RWPE1 (cell line): ENCODE measurements around the gene KLHDC8A.

Experiments
- CTCF ChIA-PET: fragments of 350-600 bp; sonication (Branson Sonifier 250); formaldehyde crosslinking; extraction: SDS; loops from one replicate; lab custom pipeline; 2021; lab: Yijun Ruan, JAX
- POLR2A ChIA-PET: fragments of 400-600 bp; formaldehyde crosslinking; extraction: SDS; loops from one replicate; lab custom pipeline; 2020; ENCODE audit warnings: antibody characterized with exemption; ENCODE audit not compliant: low non-redundant PET; lab: Yijun Ruan, JAX
- DNase-seq: peaks from one replicate; pipeline ENCODE4 v3.0.0; 2012; ENCODE audit warnings: low spot score
- H3K27ac ChIP-seq: fragments of 450-650 bp; 2 replicates; pipeline ENCODE4 v1.5.1; 2017
- TF ChIP-seq, protein P1 (sequence below): fragments of 450-650 bp; conservative IDR thresholded peaks from 2 replicates; pipeline ENCODE4 v1.5.1; 2017; ENCODE audit warnings: low read depth, mild to moderate bottlenecking

KLHDC8A gene

DNA sequence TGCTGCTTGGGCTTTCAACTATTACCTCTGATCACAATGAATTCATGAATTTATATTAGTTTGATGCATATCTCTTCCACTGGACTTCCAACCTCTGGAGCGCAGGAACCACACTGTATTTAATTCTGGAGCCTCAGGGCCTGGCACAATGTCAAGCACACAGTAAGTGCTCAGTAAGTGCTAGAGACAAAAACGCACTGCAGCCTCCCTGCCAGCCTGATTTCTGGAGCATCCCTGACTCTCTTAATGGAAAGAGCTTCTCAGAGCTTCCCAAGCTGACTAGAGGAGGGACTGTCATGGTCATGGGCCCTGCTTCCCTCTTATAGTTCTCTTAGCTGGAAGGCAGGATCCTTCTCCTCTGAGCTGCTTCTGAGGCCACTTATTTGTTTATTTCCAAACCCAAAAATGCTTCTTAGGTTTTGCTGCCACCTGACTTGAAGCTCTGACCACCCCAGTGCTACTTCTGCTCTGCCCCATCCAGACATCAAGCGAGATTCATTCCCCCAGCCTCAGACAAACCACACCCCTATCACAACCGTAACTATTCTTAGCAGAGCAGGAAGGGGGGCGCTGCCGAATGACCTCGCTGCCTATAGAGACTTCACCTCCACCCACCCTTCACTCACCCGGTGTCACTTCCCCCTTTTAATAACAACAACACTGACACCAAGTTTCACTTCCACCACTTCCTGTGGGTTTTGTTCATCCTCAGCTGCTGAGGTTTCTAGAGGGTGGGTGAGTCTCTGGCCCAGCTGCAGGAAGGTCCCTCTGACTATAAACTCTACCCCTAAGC, 68.8 kb downstream of the KLHDC8A start:
- H3K27ac ChIP-seq: peak overlapping the region; percentile 45
- no peak for DNase-seq
- ChIA-PET CTCF (interaction anchor here (1.2 to 1.9 kb wide), 2 partner anchors 15 to 38 kb away, joined by 3 to 6 read pairs; no protein-coding TSS in a partner anchor), POLR2A (no interaction called here)
- TF ChIP-seq, protein P1, sequence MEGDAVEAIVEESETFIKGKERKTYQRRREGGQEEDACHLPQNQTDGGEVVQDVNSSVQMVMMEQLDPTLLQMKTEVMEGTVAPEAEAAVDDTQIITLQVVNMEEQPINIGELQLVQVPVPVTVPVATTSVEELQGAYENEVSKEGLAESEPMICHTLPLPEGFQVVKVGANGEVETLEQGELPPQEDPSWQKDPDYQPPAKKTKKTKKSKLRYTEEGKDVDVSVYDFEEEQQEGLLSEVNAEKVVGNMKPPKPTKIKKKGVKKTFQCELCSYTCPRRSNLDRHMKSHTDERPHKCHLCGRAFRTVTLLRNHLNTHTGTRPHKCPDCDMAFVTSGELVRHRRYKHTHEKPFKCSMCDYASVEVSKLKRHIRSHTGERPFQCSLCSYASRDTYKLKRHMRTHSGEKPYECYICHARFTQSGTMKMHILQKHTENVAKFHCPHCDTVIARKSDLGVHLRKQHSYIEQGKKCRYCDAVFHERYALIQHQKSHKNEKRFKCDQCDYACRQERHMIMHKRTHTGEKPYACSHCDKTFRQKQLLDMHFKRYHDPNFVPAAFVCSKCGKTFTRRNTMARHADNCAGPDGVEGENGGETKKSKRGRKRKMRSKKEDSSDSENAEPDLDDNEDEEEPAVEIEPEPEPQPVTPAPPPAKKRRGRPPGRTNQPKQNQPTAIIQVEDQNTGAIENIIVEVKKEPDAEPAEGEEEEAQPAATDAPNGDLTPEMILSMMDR: no peak

DNA sequence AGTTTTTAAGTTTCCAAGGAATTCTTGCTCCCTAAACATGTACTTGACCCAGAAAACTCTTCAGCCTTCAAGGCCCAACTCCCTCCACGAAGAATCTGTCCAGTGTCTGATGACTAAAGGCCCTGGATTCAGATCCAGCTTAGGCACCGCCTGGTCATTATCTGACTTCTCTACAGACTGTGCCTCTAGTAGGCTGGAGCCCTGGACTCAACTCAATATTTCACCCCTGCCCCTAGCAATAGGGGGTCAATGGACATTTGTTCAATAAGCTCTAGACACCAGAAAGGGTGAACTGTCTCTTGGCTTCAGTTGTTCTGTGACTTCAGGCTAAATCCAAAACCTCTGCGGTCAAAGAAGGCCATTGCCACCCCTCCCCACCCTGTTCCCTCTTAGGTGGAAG, 69.6 kb downstream of the KLHDC8A start:
- TF ChIP-seq, protein P1: no peak
- CTCF ChIA-PET: interaction anchor here (1.2 to 1.9 kb wide), 2 partner anchors 14 to 39 kb away, joined by 3 to 6 read pairs; no protein-coding TSS in a partner anchor
- no peak for DNase-seq
- H3K27ac ChIP-seq: peak overlapping the region; percentile 97
- POLR2A ChIA-PET: no interaction called here

DNA sequence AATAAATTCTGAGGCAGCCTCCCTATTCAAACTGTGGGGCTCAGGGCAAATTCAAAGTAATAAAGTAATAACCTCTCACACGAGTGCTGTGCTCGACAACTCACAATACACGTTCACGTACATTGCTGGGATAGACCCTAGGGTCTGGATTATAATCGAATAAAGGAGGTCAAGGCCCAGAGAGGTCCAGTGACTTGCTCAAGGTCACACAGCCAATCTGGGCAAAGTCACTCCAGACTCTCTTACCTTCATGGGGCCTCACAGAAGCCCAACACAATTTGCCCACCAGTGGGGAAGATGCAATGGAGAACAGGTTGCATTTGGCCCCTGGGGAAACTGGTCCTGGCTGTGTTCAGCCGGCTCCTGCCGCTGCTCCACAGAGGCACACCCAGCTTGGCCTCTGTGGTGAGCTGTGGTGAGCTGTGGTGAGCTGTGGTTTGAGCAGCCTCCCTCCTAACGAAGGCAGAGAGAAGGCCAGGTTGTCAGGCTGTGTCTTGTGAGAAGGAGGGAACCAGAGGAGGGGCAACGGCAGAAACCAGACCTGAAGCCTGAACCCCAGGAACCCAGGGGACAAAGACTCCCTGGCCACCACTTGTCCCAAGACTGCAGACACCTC, 70.3 kb downstream of the KLHDC8A start:
- CTCF ChIA-PET: interaction anchor here (2.9 to 3.1 kb wide), 2 partner anchors 13 to 39 kb away, joined by 11 to 29 read pairs; no protein-coding TSS in a partner anchor
- no peak for DNase-seq
- POLR2A ChIA-PET: no interaction called here
- peak overlapping the region; percentile 97 for H3K27ac ChIP-seq
- TF ChIP-seq, protein P1: no peak
